Testis (tissue), 2 donors: Measurements from ENCODE around the gene CMTM6.

Experiments
- POLR2A ChIP-seq: fragments of 450-650 bp; IDR thresholded peaks from one replicate; pipeline ENCODE4 v1.6.1; 2017; ENCODE audit warnings: antibody characterized with exemption, mild to moderate bottlenecking, moderate library complexity
- TF ChIP-seq, protein P1 (sequence below), 3 experiments: fragments of 450-650 bp in 2 of 3; fragments of 200-600 bp in 1 of 3; sonication (generic) in 1 of 3; IDR thresholded peaks; one replicate each; pipeline ENCODE4 v1.5.1; 2016 to 2019; ENCODE audit warnings: antibody characterized with exemption in 3 of 3, mild to moderate bottlenecking in 2 of 3, moderate library complexity in 1 of 3

DNA sequence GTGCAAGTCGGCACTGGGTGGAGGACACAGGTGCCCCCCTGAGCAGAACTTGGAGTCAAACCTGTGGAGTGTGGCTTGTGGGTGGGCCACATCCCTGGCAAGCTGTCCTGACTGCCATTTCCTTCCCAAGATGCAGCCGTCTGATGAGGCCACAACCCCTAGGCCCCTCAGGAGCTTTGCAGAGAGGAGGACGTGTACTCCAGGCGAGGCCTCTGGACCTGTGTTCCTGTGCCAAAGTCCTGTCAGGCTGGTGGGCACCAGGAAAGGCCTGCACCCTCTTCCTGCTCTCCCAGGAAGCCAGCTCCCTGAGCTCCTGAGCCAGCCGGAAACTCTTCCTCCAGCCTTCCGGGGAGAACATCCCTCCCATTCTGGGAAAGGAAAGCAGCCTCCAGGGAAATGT is 48.5 kb downstream of the CMTM6 start:
- no peak for TF ChIP-seq POLR2A
- TF ChIP-seq, protein P1, sequence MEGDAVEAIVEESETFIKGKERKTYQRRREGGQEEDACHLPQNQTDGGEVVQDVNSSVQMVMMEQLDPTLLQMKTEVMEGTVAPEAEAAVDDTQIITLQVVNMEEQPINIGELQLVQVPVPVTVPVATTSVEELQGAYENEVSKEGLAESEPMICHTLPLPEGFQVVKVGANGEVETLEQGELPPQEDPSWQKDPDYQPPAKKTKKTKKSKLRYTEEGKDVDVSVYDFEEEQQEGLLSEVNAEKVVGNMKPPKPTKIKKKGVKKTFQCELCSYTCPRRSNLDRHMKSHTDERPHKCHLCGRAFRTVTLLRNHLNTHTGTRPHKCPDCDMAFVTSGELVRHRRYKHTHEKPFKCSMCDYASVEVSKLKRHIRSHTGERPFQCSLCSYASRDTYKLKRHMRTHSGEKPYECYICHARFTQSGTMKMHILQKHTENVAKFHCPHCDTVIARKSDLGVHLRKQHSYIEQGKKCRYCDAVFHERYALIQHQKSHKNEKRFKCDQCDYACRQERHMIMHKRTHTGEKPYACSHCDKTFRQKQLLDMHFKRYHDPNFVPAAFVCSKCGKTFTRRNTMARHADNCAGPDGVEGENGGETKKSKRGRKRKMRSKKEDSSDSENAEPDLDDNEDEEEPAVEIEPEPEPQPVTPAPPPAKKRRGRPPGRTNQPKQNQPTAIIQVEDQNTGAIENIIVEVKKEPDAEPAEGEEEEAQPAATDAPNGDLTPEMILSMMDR (IDR thresholded peaks at IDR 0.05), result no peak
